ENCODE measurements around the gene RPL37A. TPM values are rescaled to one million over a fixed set of nuclear protein-coding genes. Genes with fewer than 3 reads are reported as not detected.

Gene RPL37A
- total RNA-seq, 2 donors from 2014 or later = 1,435 to 1,814 TPM

DNA sequence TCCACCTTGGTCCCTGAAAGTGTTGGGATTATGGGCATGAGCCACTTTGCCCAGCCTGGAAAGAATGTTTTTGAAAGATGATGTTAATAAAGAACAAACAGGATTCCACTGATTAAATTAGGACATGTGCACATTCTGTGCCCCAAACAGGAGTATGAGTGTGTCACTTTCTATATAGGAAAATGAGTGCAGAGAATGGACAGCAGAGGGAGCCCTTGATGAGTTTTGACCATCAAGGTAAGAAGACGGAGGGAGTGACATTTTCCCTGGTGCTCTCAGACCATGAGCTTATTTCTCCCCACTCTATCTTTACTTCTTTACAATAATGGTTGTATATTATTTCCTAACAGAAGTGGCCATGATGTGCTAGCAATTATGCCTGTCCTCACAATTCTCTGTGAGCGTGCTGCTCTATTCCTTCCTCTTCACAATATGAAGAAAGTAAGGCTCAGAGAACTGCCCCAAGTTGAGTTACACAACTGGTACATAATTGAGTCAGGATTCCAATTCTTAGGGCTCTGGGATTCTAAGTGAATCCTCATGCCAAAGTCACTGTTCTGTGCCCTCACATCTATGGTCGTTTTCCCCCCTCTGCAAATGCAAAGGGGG is 20.6 kb downstream of the RPL37A start:
- Histone ChIP-seq H3K4me1 (replicated peaks) (no peaks in the 10 kb centered on the region), H3K36me3 (no peaks in the 10 kb centered on the region), H3K27ac (no peak overlapping the region), H3K4me3 (no peak overlapping the region), H3K27me3 (replicated peaks; ENCODE audit: insufficient read depth) (no peaks in the 10 kb centered on the region), H3K9me3 (no peaks in the 10 kb centered on the region)
- intact Hi-C loops (cut with DNase I) = no loop called here
- TF ChIP-seq POLR2A (IDR thresholded peaks at IDR 0.05) = no peak
- peak; percentile 54 for TF ChIP-seq POLR2AphosphoS5 (IDR thresholded peaks at IDR 0.05)
- TF ChIP-seq, protein P1, sequence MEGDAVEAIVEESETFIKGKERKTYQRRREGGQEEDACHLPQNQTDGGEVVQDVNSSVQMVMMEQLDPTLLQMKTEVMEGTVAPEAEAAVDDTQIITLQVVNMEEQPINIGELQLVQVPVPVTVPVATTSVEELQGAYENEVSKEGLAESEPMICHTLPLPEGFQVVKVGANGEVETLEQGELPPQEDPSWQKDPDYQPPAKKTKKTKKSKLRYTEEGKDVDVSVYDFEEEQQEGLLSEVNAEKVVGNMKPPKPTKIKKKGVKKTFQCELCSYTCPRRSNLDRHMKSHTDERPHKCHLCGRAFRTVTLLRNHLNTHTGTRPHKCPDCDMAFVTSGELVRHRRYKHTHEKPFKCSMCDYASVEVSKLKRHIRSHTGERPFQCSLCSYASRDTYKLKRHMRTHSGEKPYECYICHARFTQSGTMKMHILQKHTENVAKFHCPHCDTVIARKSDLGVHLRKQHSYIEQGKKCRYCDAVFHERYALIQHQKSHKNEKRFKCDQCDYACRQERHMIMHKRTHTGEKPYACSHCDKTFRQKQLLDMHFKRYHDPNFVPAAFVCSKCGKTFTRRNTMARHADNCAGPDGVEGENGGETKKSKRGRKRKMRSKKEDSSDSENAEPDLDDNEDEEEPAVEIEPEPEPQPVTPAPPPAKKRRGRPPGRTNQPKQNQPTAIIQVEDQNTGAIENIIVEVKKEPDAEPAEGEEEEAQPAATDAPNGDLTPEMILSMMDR (IDR thresholded peaks at IDR 0.05) = peak; percentile 51 to 89 (median 83)
- WGBS = 65% methylated on average over 3 of the region's 3 CpGs
- peak; percentile 85 for DNase-seq (ENCODE audit: low spot score)

DNA sequence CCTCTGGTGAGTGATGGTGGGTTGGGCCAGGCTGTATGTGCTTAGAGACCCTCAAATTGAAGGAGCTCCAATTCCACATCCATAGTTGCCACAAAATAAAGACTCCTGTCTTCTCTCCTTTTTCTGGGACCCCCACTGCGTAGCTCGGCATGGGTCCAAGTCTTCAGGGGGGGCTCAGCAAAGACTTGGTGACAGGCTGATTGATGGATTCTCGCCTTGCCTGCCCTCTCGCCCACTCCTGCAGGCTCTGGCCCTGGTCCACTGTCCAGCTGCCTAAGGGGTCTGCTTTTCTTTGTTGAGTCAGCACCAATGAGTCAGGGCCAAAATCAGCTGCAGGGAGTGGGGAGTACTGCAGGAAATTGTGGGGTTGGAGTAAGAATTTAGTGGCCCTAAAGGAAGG is 21.5 kb downstream of the RPL37A start:
- TF ChIP-seq, protein P1 (IDR thresholded peaks at IDR 0.05) = no peak
- TF ChIP-seq POLR2A (IDR thresholded peaks at IDR 0.05) (no peak), POLR2AphosphoS5 (IDR thresholded peaks at IDR 0.05) (no peak)
- H3K27ac ChIP-seq = no peak overlapping the region
- H3K4me1 ChIP-seq (replicated peaks) = no peaks in the 10 kb centered on the region
- no peaks in the 10 kb centered on the region for H3K36me3 ChIP-seq
- WGBS = 93% methylated on average over 4 of the region's 4 CpGs
- no peaks in the 10 kb centered on the region for H3K9me3 ChIP-seq
- no peak for DNase-seq (ENCODE audit: low spot score)
- no peaks in the 10 kb centered on the region for H3K27me3 ChIP-seq (replicated peaks; ENCODE audit: insufficient read depth)
- H3K4me3 ChIP-seq = no peak overlapping the region
- intact Hi-C loops (cut with DNase I) = no loop called here

- WGBS = 92% methylated on average over 1 of the region's 1 CpG
These were observed 24.4 kb downstream of the RPL37A start for GRCh38 chr2:216522892-216523502.

GRCh38 chr2:216525972-216526371 is 27.3 kb downstream of the RPL37A start:
- TF ChIP-seq, protein P1 (IDR thresholded peaks at IDR 0.05) = no peak
- no peak for TF ChIP-seq POLR2A (IDR thresholded peaks at IDR 0.05)
- no peak for TF ChIP-seq POLR2AphosphoS5 (IDR thresholded peaks at IDR 0.05)
- intact Hi-C loops (cut with DNase I) = no loop called here
- H3K4me3 ChIP-seq = no peak overlapping the region
- H3K36me3 ChIP-seq = no peaks in the 10 kb centered on the region
- H3K9me3 ChIP-seq = no peaks in the 10 kb centered on the region
- H3K4me1 ChIP-seq (replicated peaks) = no peaks in the 10 kb centered on the region
- DNase-seq (ENCODE audit: low spot score) = no peak
- H3K27me3 ChIP-seq (replicated peaks; ENCODE audit: insufficient read depth) = no peaks in the 10 kb centered on the region
- no peak overlapping the region for H3K27ac ChIP-seq
- WGBS = 85% methylated on average over 4 of the region's 4 CpGs

More at GRCh38 chr2:216522892-216523502, 24.4 kb downstream of the RPL37A start:
- no peak overlapping the region for H3K4me3 ChIP-seq
- H3K27me3 ChIP-seq (replicated peaks; ENCODE audit: insufficient read depth) = no peaks in the 10 kb centered on the region
- DNase-seq (ENCODE audit: low spot score) = no peak
- TF ChIP-seq POLR2AphosphoS5 (IDR thresholded peaks at IDR 0.05) (no peak), POLR2A (IDR thresholded peaks at IDR 0.05) (no peak)
- intact Hi-C loops (cut with DNase I) = no loop called here
- no peaks in the 10 kb centered on the region for H3K9me3 ChIP-seq
- no peaks in the 10 kb centered on the region for H3K4me1 ChIP-seq (replicated peaks)
- H3K36me3 ChIP-seq = no peaks in the 10 kb centered on the region
- H3K27ac ChIP-seq = no peak overlapping the region

DNA sequence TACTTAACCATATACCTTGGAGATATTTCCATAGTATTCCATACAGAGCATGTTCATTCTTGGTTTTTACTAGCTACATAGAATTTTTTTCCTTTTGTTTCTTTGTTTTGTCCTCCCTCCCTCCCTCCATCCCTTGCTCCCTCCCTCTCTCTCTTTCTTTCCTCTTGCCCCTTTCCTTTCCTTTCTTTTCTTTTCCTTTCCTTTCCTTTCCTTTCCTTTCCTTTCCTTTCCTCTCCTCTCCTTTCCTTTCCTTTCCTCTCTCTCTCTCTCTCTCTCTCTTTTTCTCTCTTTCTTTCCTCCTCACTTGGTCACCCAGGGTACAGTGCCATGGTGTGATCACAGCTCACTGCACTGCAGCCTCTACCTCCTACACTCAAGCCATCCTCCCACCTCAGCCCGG is 28.3 kb downstream of the RPL37A start:
- 100% methylated on average over 1 of the region's 1 CpG for WGBS
- intact Hi-C loops (cut with DNase I) = no loop called here
- H3K9me3 ChIP-seq = no peaks in the 10 kb centered on the region
- no peak overlapping the region for H3K27ac ChIP-seq
- DNase-seq (ENCODE audit: low spot score) = no peak
- H3K36me3 ChIP-seq = no peaks in the 10 kb centered on the region
- H3K4me3 ChIP-seq = no peak overlapping the region
- no peaks in the 10 kb centered on the region for H3K27me3 ChIP-seq (replicated peaks; ENCODE audit: insufficient read depth)
- no peaks in the 10 kb centered on the region for H3K4me1 ChIP-seq (replicated peaks)
- TF ChIP-seq, protein P1 (IDR thresholded peaks at IDR 0.05) = no peak
- TF ChIP-seq POLR2A (IDR thresholded peaks at IDR 0.05) = no peak
- TF ChIP-seq POLR2AphosphoS5 (IDR thresholded peaks at IDR 0.05) = no peak
